Bone marrow (tissue), 2 donors: ENCODE measurements around the gene GNG7.
"Not testable (repeated sequence)": the region's sequence is repeated elsewhere in the genome, so short reads cannot be mapped to it uniquely, and the experiment has no call there.

Source experiments
- DNase-seq, 2 donors: peaks; one replicate each; lab custom pipeline; 2025; lab: John Stamatoyannopoulos, UW

GNG7 gene

DNA sequence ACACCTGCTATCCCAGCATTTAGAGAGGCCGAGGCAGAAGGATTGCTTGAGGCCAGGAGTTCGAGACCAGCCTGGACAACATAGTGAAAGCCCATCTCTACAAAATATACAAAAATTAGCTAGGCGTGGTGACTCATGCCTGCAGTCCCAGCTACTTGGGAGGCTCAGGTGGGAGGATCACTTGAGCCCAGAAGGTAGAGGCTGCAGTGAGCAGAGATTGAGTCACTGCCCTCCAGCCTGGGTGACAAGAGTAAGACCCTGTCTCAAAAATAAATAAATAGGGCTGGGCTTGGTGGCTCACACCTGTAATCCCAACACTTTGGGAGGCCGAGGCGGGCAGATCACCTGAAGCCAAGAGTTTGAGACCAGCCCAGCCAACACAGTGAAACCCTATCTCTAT is 238.8 kb downstream of the GNG7 start:
- not testable (repeated sequence) for DNase-seq

DNA sequence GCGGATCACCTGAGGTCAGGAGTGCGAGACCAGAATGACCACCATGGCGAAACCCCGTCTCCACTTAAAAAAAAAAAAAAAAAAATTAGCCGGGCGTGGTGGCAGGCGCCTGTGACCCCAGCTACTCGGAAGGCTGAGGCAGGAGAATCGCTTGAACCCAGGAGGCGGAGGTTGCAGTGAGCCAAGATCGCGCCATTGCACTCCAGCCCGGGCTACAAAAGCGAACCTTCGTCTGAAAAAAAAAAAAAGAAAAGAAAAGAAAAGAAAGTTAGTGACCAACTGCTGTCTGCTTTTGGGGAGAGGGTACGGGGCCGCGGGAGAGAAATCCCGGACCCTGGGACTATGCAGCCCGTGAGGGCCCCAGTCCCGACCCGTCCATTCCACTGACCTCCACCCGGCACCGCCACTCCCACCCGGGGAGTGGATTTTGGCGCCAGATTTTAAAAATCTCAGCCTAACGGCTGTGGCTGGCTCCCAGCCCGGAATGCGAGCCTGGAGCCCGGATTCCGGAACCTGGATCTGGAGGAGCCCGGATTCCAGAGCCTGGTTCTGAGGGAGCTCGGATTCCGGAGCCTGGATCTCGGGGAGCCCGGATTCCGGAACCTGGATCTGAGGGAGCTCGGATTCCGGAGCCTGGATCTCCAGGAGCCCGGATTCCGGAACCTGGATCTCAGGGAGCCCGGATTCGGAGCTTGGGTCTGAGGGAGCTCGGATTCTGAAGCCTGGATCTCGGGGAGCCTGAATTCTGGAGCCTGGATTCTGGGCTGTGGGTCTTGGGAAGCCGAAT is 239.7 kb downstream of the GNG7 start:
- no peak for DNase-seq

DNA sequence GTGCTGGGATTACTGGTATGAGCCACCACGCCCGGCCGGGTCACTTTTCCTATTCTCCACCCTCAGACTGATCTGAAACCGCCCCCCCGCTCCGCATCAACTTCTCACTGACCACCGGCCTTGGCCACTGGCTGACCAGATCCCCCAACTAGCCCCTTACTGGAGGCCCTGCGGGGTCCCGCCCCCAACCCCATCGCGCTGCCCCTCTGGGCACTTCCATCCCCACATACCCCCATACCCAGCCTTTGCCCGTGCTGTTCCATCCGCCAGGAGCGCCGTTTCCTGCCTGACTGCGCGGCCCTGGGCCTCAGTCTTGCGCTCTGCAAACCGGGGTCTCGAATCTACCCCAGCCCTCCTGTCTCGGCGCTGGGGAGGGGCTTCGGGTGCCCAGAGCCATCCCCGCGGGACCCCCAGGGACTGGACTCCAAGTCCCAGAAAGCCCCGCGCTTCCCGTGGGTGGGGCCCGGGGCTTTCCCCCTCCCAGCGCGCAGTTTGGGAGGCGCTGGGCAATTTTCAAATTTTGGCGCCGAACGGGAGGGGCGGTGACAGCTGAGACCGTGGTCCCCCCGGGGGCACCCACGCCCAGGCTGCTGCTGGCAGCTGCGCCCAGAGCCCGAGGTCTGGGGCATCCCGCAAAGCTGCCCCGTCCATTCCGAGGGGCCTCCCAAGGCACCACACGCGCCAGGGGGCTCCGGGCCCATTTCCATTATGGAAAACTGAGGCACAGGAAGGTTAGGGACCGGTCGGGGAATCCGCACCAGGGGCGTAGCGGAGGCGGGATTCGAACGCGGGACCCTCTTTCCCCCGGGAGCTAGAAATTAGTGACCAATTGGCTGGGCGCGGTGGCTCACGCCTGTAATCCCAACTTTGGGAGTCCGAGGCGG is 240.5 kb downstream of the GNG7 start:
- DNase-seq = peak in 1 of 2 donors; percentile 58
